ENCODE measurements around the gene PRCC. TPM values are rescaled to one million over a fixed set of nuclear protein-coding genes. Genes with fewer than 3 reads are reported as not detected.
A peak's percentile ranks its signal among the peaks of the same experiment; 100 is the strongest.

The PRCC gene, protein sequence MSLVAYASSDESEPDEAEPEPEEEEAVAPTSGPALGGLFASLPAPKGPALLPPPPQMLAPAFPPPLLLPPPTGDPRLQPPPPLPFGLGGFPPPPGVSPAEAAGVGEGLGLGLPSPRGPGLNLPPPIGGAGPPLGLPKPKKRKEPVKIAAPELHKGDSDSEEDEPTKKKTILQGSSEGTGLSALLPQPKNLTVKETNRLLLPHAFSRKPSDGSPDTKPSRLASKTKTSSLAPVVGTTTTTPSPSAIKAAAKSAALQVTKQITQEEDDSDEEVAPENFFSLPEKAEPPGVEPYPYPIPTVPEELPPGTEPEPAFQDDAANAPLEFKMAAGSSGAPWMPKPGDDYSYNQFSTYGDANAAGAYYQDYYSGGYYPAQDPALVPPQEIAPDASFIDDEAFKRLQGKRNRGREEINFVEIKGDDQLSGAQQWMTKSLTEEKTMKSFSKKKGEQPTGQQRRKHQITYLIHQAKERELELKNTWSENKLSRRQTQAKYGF
- 61.1 TPM for total RNA-seq

DNA sequence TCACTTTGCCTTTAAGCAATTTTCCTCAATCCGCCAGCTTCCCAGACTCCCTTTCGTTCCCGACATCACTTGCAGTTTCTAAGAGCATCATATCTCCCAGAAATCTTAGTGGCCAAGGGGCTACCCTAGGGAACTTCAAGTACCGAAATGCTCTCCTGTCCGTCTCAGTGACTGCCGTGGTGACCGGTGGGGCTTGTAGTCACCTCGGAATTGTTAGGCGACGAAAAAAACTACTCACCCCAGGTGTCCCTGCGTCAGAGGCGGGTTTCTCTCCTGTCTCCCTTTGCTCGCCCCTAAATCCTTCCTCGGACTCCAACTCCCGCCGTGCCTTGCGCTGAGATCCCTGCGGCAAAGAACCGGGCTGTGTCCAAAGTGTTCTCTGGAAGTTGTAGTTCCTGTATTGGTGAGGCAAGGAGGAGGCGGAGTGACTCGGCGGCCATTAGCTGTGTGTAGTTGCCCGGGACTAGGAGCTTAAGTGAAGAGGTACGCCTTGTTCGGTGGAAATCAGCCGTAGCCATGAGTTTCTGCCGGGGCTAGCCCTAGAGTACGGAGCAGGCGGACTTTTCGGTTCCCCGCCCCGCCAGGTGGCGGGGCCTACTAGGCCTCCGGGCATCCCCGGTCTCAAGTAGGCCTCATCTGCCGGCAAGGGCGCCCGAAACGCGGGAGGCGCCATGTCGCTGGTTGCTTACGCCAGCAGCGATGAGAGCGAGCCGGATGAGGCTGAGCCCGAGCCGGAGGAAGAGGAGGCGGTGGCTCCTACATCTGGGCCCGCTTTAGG is at the start of gene PRCC:
Gene PRCC (plus strand): TSS at position 435 of the 778 bp plus-strand sequence. CDS start 237 bp downstream, at position 672.
- peak; percentile 96 for ATAC-seq

DNA sequence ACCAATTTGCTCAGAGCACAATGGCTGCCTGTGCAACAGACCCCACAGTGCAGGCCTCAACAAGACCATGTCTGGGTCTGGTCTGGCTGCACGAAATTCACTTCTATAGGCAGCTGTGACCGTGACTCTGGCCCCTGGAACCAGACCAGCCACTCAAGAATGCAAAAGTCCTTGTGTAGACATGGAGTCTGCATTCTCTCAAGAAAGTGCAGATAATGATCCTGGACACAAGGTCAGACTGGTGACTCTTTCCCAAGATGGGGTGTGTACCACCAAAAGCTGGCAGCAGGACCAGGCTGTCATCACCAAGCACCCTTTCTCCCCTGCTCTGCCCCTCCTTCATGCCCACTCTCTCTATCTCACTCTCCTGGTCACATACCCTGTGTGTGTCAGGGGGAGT is 46.2 kb upstream of the PRCC start:
- no peak for ATAC-seq

DNA sequence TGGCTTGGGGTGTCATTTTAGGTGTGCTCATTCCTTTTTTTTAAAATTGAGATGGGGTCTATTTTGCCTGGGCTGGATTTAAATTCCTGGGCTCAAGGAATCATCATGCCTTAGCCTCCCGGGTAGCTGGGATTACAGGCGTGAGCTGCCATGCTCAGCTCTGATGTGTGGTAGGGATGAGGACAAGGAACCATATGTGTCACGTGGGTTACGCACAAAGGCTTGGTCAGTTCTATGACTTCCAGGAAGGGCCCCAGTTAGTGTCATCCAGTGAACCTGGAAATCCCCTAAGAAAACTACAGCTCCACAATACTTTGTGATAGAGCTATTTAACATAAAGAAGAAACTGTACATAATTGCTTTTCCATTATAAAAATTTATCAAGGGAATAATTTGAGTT is 45.8 kb upstream of the PRCC start:
- ATAC-seq, result no peak

- peak; percentile 62 for ATAC-seq
Measured at GRCh38 chr1:156725683-156726280, 41.6 kb upstream of the PRCC start.

DNA sequence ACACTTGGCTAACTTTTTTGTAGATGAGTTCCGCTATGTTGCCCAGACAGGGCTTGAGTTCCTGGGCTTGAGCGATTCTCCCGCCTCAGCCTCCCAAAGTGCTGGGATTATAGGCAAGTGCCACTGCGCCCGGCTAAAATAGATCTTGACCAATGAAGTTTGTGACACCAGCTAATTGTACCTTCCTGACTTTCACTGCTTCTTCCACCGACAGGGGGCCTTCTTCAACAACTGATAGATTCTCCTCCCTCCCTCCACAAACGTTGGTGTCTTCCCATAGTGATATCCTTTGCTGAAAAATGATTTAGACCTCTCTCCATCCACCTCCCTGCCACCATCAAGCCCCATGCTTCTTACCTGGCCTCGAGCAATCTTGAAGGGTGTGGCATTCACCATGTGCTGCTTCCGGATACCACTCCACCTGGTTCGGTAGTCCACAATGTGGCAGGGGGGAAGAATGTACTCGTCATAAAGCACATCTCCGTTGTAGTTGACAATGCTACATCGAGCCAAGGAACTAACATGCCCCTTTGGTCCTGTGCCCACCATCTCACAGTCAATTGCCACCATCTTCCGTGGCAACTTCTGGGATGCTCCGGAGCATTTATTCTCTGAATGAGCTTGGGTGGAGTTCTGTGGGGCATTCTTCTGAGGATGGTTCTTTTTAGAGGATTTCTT is 40.6 kb upstream of the PRCC start:
- peak; percentile 2 for ATAC-seq

DNA sequence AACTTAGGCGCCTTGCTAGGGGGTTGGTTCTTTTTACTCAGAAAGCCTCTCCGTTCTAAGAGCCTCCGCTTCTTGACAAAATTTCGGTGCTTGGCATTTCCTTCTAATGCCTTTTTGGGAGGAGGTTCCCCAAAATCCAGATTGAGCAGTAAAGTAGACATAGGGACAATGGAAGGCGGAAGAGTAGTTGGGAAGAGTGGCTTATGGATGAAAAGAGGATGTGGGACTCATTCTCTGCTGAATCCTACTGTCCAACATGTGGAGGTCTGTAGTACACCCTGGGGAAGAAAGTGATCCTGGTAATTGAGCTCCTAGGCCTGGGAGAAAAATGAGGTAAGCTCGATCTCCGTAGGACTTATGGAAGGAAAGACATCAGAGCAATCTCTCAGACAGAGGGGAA is 39.8 kb upstream of the PRCC start:
- ATAC-seq, result no peak

DNA sequence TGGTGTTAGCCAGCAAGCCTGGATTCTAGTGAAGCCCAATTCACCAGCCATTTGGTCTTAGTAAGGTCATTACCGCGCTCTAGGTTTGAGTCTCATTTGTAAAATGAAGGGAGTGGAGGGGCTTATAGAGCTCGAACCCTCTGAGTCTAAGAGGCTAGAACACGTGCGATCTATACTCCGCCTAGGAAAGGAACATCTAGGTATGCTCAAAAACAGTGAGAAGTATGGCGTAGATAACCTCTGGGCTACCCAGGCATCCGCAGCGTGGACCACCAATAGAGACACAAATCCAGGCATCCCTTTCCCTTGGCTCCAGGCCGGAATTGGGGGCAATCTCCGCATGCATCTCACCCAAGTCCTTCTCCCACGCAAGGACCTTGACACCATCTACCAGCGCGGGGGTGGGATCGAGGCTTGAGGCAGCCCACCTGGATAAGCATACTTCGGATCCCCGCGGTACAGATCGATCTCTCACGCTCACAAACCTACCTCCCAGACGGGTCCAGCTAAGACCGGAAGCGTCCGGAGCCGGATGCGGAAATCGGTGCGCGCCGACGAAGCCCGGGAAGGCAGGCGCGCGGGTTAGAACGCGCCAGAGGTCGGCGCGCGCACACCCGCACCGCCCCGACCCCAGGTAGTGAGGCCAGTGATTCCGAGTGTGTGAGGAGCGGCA is 39.3 kb upstream of the PRCC start, which contains the start of gene METTL25B:
Gene METTL25B (plus strand): TSS at position 544 of the 673 bp plus-strand sequence. CDS start 636 bp downstream, outside the sequence.
- peak; percentile 81 for ATAC-seq

- peak; percentile 95 for ATAC-seq
Measured at GRCh38 chr1:156728599-156729462, 38.5 kb upstream of the PRCC start, which contains the start of gene ISG20L2. TSS of gene ISG20L2 (minus strand) at chr1:156728766. CDS start at chr1:156727652, 1,114 bp downstream.

DNA sequence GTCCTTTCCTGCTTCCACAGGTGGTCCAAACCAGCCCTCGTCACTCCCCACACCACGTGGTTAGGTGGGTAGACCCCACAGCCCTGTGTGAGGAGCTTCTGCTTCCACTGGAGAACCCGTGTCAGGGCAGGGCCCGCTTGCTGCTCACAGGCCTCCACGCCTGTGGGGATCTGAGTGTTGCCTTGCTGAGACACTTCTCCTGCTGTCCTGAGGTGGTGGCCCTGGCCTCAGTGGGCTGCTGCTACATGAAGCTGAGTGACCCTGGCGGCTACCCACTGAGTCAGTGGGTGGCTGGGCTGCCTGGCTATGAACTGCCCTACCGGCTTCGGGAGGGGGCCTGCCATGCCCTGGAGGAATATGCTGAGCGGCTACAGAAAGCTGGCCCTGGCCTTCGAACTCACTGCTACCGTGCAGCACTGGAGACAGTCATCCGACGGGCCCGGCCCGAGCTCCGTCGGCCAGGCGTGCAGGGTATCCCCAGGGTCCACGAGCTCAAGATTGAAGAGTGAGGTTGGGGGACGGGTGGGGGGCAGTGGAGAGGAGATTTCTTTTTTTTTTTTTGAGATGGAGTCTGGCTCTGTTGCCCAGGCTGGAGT is 33.2 kb upstream of the PRCC start:
- no peak for ATAC-seq

DNA sequence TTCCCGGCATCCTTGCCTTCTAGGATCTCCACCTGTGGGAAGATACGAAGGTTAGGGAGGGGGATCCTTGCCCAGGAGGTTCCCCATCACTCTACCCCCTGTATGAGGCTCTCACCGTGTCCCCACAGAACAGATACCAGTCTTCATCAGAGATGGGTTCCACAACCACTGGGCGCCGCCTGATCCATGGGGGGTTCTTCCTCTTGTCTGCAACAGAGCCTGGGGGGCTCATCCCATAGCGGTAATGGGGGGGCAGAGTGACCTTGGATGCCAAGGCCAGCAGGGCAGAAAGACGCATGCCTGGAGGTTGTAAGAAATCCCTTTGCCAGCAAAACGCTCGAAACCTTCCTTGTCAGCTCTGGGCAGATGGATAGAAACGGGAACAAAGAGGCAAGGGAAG is 28.9 kb upstream of the PRCC start:
- no peak for ATAC-seq

GRCh38 chr1:156738916-156739315 is 28.4 kb upstream of the PRCC start:
- no peak for ATAC-seq

- ATAC-seq, result peak; percentile 10
Measured at GRCh38 chr1:156740237-156740740, 27.0 kb upstream of the PRCC start.

DNA sequence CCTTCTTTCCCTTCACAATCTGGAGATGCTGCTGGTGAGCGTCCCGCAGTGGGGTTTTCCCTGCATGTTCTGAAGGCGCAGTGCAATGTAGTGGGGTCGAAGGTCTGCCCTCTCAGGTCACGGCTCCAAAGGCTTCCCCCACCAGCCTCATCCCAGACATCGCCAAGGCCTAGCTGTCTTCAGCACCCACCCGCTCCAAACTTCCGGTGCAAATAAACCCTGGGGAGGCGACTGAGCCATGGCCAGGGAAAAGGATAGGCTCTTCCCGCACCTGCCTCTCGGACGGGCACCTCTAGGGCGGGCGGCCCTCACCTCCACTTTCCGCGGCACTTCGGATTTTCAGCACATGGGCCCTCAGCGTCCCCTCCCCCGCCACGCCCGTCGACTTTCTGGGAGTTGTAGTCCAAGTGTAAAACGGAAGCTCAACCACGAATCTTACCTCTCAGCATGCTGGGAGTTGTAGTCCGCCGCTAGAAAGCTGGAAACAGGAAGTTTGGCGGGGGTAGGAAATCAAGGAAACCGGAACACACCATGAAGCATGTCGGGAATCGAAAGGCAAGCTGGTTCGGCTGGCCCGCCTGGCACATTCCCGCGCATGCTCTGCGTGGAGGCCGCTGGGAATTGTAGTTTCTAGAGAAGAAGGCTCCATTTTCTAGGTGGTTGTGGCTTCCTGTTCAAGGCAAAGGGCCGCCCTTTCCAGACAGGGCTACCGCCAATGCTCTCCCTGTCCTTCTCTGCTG is 26.4 kb upstream of the PRCC start, which contains the start of gene MRPL24:
Gene MRPL24 (minus strand): TSS at position 348 of the 740 bp plus-strand sequence. CDS start 2,384 bp downstream, outside the sequence.
- ATAC-seq, result peak; percentile 91

DNA sequence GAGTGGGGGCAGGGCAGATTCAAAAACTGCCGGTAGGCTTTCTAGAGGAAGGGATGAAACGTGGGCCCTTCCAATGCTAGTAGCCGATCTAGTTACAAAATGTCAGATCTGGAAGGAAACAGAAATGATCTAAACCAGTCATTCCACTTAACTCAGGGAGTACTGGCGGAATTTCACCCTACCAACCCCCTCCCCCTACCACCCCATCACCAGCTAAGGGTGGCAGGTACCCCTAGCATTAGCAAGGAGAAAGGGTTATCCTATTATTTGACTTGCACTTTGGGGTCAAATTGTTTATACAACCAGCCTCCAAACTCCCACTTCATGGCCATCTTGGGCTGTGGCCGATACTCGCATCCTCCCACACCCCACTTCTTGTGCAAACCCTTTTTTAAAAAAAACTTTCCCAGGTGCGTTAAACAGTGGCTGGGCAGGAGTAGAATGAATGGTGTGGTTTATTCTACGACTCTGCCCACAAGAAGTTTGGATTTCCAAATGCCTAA is 25.8 kb upstream of the PRCC start:
- peak; percentile 0 for ATAC-seq

DNA sequence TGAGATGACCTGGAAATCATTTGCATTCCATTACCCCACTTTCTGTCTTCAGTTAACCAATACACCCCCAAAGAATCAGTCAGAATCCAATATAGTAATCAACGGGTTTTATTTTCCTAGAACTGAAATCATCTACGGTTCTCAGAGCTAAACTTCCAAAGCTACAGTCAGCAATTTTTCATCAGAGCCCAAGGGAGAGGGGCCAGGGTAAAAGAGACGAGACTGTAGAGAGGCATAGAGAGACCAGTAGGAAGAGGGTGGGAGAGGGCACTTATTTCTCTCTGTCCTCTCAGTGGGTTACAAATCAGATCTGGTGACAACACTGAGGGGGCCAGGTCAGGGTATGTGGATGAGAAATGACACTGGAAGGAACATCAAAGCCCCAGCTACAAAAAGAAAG is 25.3 kb upstream of the PRCC start:
- no peak for ATAC-seq

GRCh38 chr1:156742801-156743200 is 24.5 kb upstream of the PRCC start:
- no peak for ATAC-seq

DNA sequence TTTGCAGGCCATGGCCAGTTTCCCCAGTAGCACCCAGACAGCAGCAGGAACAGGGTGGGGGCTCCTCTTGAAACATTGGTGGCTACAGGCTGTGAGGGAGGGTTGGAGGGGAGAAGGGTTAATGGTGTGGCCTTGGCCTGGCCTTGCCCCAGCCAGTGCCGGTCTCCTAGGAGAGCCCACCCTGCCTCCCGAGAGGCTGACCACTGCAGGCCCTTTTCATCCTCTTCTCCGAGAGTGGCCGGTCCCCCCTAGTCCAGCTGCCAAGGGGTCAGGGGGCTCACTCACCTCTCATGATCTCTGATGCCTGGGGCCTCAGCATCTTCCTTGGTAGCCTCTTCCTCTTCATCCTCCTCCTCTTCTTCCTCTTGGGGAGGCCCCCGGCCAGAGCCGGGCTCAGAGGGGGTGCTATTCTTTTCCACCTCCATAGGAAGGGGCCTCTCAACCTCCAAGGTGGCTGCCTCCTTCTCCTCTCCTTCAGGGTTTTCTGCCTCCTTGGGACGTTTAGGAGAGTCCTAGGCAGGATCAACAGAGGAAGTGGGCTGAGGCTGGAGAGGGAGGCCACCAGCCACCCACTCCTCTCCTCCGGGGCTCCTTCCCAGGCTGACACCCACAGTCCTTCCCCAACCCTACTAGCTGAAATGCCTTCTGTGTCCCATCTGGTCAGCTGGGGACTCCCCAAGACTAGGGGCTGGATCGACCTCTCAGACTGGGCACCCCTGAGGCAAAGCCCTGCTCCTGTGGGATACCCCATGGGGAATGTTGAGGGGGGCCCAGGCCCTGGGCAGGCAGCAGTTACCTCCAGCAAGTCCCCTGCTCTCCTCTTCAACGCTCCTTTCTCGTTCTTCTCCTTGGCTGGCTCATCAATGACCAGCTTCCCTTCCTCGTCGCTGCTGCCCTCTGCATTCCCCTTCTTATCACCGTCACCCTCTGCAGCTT is 23.7 kb upstream of the PRCC start:
- ATAC-seq, result no peak

GRCh38 chr1:156744344-156744743 is 23.0 kb upstream of the PRCC start:
- ATAC-seq, result no peak
